ENCODE data around the gene PCDHA12.
"Not testable (repeated sequence)": the region's sequence is repeated elsewhere in the genome, so short reads cannot be mapped to it uniquely, and the experiment has no call there.

PCDHA12 gene

DNA sequence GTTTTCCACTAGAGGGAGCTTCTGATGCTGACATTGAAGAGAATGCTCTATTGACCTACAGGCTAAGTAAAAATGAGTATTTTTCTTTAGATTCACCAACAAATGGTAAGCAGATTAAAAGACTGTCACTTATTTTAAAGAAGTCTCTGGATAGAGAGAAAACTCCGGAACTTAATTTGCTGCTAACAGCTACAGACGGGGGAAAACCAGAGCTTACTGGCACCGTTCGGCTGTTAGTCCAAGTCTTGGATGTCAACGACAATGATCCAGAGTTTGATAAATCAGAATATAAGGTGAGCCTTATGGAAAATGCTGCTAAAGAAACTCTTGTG, 5.6 kb upstream of the PCDHA12 start:
- no peak overlapping the region for H3K27ac ChIP-seq (ENCODE audit: low read depth, low read length)
- H3K4me1 ChIP-seq (ENCODE audit: control insufficient read depth, insufficient read depth, low read length, unreplicated experiment): no peaks in the 10 kb centered on the region
- H3K27me3 ChIP-seq (ENCODE audit: insufficient read depth, low read length): peaks cover 4% of the 10 kb centered on the region; the same call in 1 of the 2 replicates
- no peak overlapping the region for H2AFZ ChIP-seq (ENCODE audit: low read length, unreplicated experiment)
- no peak overlapping the region for H3K4me3 ChIP-seq (ENCODE audit: low read depth, low read length)
- H3K36me3 ChIP-seq (ENCODE audit: insufficient read depth, low read length): no peaks in the 10 kb centered on the region
- H3K79me2 ChIP-seq (ENCODE audit: control insufficient read depth, insufficient read depth, low read length, unreplicated experiment): no peaks in the 10 kb centered on the region

DNA sequence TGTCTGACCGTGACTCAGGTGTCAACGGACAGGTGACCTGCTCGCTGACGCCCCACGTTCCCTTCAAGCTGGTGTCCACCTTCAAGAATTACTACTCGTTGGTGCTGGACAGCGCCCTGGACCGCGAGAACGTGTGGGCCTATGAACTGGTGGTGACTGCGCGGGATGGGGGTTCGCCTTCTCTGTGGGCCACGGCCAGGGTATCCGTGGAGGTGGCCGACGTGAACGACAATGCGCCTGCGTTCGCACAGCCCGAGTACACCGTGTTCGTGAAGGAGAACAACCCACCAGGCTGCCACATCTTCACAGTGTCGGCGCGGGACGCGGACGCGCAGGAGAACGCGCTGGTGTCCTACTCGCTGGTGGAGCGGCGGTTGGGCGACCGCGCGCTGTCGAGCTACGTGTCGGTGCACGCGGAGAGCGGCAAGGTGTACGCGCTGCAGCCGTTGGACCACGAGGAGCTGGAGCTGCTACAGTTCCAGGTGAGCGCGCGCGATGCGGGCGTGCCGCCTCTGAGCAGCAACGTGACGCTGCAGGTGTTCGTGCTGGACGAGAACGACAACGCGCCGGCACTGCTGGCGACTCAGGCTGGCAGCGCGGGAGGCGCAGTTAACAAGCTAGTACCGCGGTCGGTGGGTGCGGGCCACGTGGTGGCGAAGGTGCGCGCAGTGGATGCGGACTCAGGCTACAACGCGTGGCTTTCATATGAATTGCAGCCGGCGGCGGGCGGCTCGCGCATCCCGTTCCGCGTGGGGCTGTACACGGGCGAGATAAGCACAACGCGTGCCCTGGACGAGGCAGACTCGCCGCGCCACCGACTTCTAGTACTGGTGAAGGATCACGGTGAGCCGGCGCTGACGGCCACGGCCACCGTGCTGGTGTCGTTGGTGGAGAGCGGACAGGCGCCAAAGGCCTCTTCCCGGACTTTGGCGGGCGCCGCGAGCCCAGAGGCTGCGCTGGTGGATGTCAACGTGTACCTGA, 4.6 kb upstream of the PCDHA12 start:
- no peak overlapping the region for H2AFZ ChIP-seq (ENCODE audit: low read length, unreplicated experiment)
- H3K79me2 ChIP-seq (ENCODE audit: control insufficient read depth, insufficient read depth, low read length, unreplicated experiment): no peaks in the 10 kb centered on the region
- no peaks in the 10 kb centered on the region for H3K4me1 ChIP-seq (ENCODE audit: control insufficient read depth, insufficient read depth, low read length, unreplicated experiment)
- H3K27me3 ChIP-seq (ENCODE audit: insufficient read depth, low read length): peaks cover 4% of the 10 kb centered on the region; the same call in 1 of the 2 replicates
- no peaks in the 10 kb centered on the region for H3K36me3 ChIP-seq (ENCODE audit: insufficient read depth, low read length)
- H3K27ac ChIP-seq (ENCODE audit: low read depth, low read length): no peak overlapping the region
- H3K4me3 ChIP-seq (ENCODE audit: low read depth, low read length): no peak overlapping the region

- not testable (repeated sequence) for H3K27me3 ChIP-seq (ENCODE audit: insufficient read depth, low read length); H3K36me3 ChIP-seq (ENCODE audit: insufficient read depth, low read length); H3K79me2 ChIP-seq (ENCODE audit: control insufficient read depth, insufficient read depth, low read length, unreplicated experiment); H3K4me3 ChIP-seq (ENCODE audit: low read depth, low read length); H3K27ac ChIP-seq (ENCODE audit: low read depth, low read length); H2AFZ ChIP-seq (ENCODE audit: low read length, unreplicated experiment); H3K4me1 ChIP-seq (ENCODE audit: control insufficient read depth, insufficient read depth, low read length, unreplicated experiment)
Observed at GRCh38 chr5:140876541-140877261, 1.6 kb downstream of the PCDHA12 start.

DNA sequence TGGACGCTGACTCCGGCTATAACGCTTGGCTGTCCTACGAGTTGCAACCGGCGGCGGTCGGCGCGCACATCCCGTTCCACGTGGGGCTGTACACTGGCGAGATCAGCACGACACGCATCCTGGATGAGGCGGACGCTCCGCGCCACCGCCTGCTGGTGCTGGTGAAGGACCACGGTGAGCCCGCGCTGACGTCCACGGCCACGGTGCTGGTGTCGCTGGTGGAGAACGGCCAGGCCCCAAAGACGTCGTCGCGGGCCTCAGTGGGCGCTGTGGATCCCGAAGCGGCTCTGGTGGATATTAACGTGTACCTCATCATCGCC, 2.1 kb downstream of the PCDHA12 start:
- H3K79me2 ChIP-seq (ENCODE audit: control insufficient read depth, insufficient read depth, low read length, unreplicated experiment): no peaks in the 10 kb centered on the region
- H3K27me3 ChIP-seq (ENCODE audit: insufficient read depth, low read length): no peaks in the 10 kb centered on the region
- H2AFZ ChIP-seq (ENCODE audit: low read length, unreplicated experiment): no peak overlapping the region
- no peaks in the 10 kb centered on the region for H3K36me3 ChIP-seq (ENCODE audit: insufficient read depth, low read length)
- H3K27ac ChIP-seq (ENCODE audit: low read depth, low read length): no peak overlapping the region
- no peaks in the 10 kb centered on the region for H3K4me1 ChIP-seq (ENCODE audit: control insufficient read depth, insufficient read depth, low read length, unreplicated experiment)
- H3K4me3 ChIP-seq (ENCODE audit: low read depth, low read length): no peak overlapping the region

DNA sequence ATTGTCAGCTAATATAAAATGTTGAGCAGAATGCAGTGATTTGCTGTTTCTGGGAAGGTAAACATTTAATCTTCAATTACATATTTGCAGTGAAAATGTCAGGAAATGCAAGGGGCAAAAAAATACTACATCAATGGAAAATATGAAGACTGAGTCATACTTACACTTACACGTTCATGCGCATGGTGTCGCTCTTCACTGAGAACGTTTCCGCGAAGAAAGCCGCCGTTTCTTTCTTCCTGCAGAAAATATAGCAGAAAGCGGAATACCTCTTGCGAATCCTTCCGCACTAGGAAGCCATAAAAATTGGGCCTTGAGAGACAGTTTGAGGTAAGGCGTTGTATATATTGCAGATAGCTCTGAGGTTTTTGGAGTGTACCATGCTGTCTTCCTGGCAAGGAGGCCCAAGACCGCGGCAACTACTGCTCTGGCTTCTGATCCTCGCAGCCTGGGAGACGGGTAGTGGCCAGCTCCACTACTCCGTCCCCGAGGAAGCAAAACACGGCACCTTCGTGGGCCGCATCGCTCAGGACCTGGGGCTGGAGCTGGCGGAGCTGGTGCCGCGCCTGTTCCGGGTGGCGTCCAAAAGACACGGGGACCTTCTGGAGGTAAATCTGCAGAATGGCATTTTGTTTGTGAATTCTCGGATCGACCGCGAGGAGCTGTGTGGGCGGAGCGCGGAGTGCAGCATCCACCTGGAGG, 6.9 kb downstream of the PCDHA12 start, which contains the start of gene PCDHA13:
Gene PCDHA13 (plus strand): TSS at position 236 of the 702 bp plus-strand sequence. CDS start 145 bp downstream, at position 381.
- H3K79me2 ChIP-seq (ENCODE audit: control insufficient read depth, insufficient read depth, low read length, unreplicated experiment): no peaks in the 10 kb centered on the region
- H3K36me3 ChIP-seq (ENCODE audit: insufficient read depth, low read length): no peaks in the 10 kb centered on the region
- H3K4me3 ChIP-seq (ENCODE audit: low read depth, low read length): no peak within 1 kb of the TSS
- H3K27ac ChIP-seq (ENCODE audit: low read depth, low read length): no peak within 1 kb of the TSS
- no peaks in the 10 kb centered on the region for H3K27me3 ChIP-seq (ENCODE audit: insufficient read depth, low read length)
- H3K4me1 ChIP-seq (ENCODE audit: control insufficient read depth, insufficient read depth, low read length, unreplicated experiment): no peaks in the 10 kb centered on the region
- H2AFZ ChIP-seq (ENCODE audit: low read length, unreplicated experiment): no peak within 1 kb of the TSS

GRCh38 chr5:140882591-140882899, 7.4 kb downstream of the PCDHA12 start:
- H2AFZ ChIP-seq (ENCODE audit: low read length, unreplicated experiment): no peak overlapping the region
- no peaks in the 10 kb centered on the region for H3K27me3 ChIP-seq (ENCODE audit: insufficient read depth, low read length)
- H3K4me1 ChIP-seq (ENCODE audit: control insufficient read depth, insufficient read depth, low read length, unreplicated experiment): no peaks in the 10 kb centered on the region
- no peaks in the 10 kb centered on the region for H3K36me3 ChIP-seq (ENCODE audit: insufficient read depth, low read length)
- no peaks in the 10 kb centered on the region for H3K79me2 ChIP-seq (ENCODE audit: control insufficient read depth, insufficient read depth, low read length, unreplicated experiment)
- H3K27ac ChIP-seq (ENCODE audit: low read depth, low read length): no peak overlapping the region
- no peak overlapping the region for H3K4me3 ChIP-seq (ENCODE audit: low read depth, low read length)

DNA sequence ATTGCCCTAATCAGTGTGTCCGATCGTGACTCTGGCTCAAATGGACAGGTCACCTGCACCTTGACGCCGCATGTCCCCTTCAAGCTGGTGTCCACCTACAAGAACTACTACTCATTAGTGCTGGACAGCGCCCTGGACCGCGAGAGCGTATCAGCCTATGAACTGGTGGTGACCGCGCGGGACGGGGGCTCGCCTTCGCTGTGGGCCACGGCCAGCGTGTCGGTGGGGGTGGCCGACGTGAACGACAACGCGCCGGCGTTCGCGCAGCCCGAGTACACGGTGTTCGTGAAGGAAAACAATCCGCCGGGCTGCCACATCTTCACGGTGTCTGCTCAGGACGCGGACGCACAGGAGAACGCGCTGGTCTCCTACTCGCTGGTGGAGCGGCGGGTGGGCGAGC, 8.3 kb downstream of the PCDHA12 start:
- Histone ChIP-seq H3K27ac (ENCODE audit: low read depth, low read length) (no peak overlapping the region), H2AFZ (ENCODE audit: low read length, unreplicated experiment) (no peak overlapping the region), H3K36me3 (ENCODE audit: insufficient read depth, low read length) (no peaks in the 10 kb centered on the region), H3K27me3 (ENCODE audit: insufficient read depth, low read length) (no peaks in the 10 kb centered on the region), H3K4me3 (ENCODE audit: low read depth, low read length) (no peak overlapping the region), H3K4me1 (ENCODE audit: control insufficient read depth, insufficient read depth, low read length, unreplicated experiment) (no peaks in the 10 kb centered on the region), H3K79me2 (ENCODE audit: control insufficient read depth, insufficient read depth, low read length, unreplicated experiment) (no peaks in the 10 kb centered on the region)

DNA sequence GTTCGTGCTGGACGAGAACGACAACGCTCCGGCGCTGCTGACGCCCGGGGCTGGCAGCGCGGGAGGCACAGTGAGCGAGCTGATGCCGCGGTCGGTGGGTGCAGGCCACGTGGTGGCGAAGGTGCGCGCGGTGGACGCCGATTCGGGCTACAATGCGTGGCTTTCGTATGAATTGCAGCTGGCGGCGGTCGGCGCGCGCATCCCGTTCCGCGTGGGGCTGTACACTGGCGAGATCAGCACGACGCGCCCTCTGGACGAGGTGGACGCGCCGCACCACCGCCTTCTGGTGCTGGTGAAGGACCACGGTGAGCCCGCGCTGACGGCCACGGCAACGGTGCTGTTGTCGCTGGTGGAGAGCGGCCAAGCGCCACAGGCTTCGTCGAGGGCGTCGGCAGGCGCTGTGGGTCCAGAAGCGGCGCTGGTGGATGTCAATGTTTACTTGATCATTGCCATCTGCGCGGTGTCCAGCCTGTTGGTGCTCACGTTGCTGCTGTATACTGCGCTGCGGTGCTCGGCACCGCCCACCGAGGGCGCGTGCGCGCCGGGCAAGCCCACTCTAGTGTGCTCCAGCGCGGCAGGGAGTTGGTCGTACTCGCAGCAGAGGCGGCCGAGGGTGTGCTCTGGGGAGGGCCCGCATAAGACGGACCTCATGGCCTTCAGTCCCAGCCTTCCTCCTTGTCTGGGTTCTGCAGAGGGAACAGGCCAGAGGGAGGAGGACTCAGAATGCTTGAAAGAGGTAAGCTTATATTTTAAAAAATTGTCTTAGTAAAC, 9.0 kb downstream of the PCDHA12 start:
- no peak overlapping the region for H3K4me3 ChIP-seq (ENCODE audit: low read depth, low read length)
- no peak overlapping the region for H3K27ac ChIP-seq (ENCODE audit: low read depth, low read length)
- H3K79me2 ChIP-seq (ENCODE audit: control insufficient read depth, insufficient read depth, low read length, unreplicated experiment): no peaks in the 10 kb centered on the region
- H3K27me3 ChIP-seq (ENCODE audit: insufficient read depth, low read length): no peaks in the 10 kb centered on the region
- H3K36me3 ChIP-seq (ENCODE audit: insufficient read depth, low read length): no peaks in the 10 kb centered on the region
- no peaks in the 10 kb centered on the region for H3K4me1 ChIP-seq (ENCODE audit: control insufficient read depth, insufficient read depth, low read length, unreplicated experiment)
- H2AFZ ChIP-seq (ENCODE audit: low read length, unreplicated experiment): no peak overlapping the region

DNA sequence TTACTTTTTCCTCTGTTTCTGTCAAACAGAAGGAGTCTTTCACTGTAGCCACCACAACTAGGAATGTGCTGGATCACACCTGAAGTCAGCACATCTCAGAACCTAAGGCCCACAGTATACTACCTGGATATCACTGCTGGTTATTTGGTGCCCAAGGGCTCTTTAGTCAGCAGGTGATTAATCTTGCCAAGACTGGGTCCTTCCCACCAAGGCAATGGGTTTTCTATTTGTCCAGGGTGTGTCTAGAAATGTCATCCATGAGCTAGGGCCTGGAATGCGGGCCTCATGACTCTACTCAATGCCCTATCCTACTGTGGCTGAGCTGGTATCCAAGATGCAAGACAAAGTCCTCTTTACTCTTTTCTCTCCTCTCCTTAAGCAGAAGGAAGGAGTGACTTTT, 41.2 kb downstream of the PCDHA12 start:
- no peak overlapping the region for H3K27ac ChIP-seq (ENCODE audit: low read depth, low read length)
- no peaks in the 10 kb centered on the region for H3K4me1 ChIP-seq (ENCODE audit: control insufficient read depth, insufficient read depth, low read length, unreplicated experiment)
- H3K4me3 ChIP-seq (ENCODE audit: low read depth, low read length): no peak overlapping the region
- H3K36me3 ChIP-seq (ENCODE audit: insufficient read depth, low read length): no peaks in the 10 kb centered on the region
- no peak overlapping the region for H2AFZ ChIP-seq (ENCODE audit: low read length, unreplicated experiment)
- H3K27me3 ChIP-seq (ENCODE audit: insufficient read depth, low read length): no peaks in the 10 kb centered on the region
- H3K79me2 ChIP-seq (ENCODE audit: control insufficient read depth, insufficient read depth, low read length, unreplicated experiment): no peaks in the 10 kb centered on the region

- H3K27me3 ChIP-seq (ENCODE audit: insufficient read depth, low read length): peaks cover 32% of the 10 kb centered on the region
- H3K4me1 ChIP-seq (ENCODE audit: control insufficient read depth, insufficient read depth, low read length, unreplicated experiment): no peaks in the 10 kb centered on the region
- H3K27ac ChIP-seq (ENCODE audit: low read depth, low read length): no peak overlapping the region
- no peaks in the 10 kb centered on the region for H3K79me2 ChIP-seq (ENCODE audit: control insufficient read depth, insufficient read depth, low read length, unreplicated experiment)
- no peak overlapping the region for H3K4me3 ChIP-seq (ENCODE audit: low read depth, low read length)
- no peaks in the 10 kb centered on the region for H3K36me3 ChIP-seq (ENCODE audit: insufficient read depth, low read length)
- H2AFZ ChIP-seq (ENCODE audit: low read length, unreplicated experiment): no peak overlapping the region
Observed at GRCh38 chr5:140923601-140924000, 48.5 kb downstream of the PCDHA12 start.

Measured in ACC112 (cell line).